Retinal pigment epithelial cell (primary cell): ENCODE results near the gene LGALS12.

ENCODE experiments used
- DNase-seq: peaks from one replicate; pipeline ENCODE4 v3.0.0-alpha.2; 2010; ENCODE audit warnings: low read depth
- H3K4me3 ChIP-seq: 2 replicates; pipeline ENCODE4 v1.5.1; 2011; ENCODE audit warnings: mild to moderate bottlenecking, low read length, control low read depth, moderate library complexity
- TF ChIP-seq, protein P1 (sequence below): conservative IDR thresholded peaks from 2 replicates; pipeline ENCODE4 v1.5.1; 2011; ENCODE audit warnings: low read depth, low read length, control low read depth, inconsistent platforms

LGALS12 gene

DNA sequence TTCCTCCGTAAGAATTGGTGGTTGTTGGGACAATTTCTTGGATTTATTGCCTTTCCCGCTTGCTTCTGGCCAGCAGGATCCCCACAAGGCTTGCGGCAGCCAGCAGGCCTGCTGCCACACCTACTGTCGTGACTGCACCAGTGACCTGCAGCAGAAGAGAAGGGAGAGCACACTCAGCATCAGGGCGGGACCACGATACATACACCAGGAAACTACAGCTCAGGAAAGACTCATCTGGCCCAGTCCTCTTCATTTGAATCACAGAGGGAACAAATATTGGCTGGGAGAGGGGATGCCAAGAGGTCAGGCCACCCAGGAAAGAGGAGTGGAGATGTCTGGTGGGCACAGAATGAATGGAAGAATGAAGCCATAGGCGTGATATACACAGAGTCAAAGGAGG, 47.0 kb downstream of the LGALS12 start:
- TF ChIP-seq, protein P1, sequence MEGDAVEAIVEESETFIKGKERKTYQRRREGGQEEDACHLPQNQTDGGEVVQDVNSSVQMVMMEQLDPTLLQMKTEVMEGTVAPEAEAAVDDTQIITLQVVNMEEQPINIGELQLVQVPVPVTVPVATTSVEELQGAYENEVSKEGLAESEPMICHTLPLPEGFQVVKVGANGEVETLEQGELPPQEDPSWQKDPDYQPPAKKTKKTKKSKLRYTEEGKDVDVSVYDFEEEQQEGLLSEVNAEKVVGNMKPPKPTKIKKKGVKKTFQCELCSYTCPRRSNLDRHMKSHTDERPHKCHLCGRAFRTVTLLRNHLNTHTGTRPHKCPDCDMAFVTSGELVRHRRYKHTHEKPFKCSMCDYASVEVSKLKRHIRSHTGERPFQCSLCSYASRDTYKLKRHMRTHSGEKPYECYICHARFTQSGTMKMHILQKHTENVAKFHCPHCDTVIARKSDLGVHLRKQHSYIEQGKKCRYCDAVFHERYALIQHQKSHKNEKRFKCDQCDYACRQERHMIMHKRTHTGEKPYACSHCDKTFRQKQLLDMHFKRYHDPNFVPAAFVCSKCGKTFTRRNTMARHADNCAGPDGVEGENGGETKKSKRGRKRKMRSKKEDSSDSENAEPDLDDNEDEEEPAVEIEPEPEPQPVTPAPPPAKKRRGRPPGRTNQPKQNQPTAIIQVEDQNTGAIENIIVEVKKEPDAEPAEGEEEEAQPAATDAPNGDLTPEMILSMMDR: no peak
- no peak for DNase-seq
- no peak overlapping the region for H3K4me3 ChIP-seq

DNA sequence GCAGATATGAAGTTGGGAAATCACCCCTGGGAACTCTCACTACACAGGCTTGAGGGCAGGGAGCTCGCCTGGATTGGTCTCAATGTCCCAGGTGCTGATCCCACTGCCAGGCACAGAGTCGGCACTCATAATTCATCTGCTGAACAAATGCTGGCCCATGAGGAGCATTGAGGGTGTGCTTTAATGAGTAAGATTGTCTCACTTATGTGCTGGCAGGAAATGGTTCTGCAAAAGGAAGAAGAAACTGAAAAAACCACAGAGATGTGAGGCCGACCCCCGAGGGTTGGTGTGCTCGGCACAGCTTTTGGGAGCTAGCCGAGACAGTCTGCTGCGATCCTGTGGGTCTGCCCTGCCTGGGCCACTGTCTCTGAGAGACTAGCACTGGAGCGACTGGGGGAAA, 47.9 kb downstream of the LGALS12 start:
- DNase-seq: no peak
- no peak overlapping the region for H3K4me3 ChIP-seq
- TF ChIP-seq, protein P1: no peak

DNA sequence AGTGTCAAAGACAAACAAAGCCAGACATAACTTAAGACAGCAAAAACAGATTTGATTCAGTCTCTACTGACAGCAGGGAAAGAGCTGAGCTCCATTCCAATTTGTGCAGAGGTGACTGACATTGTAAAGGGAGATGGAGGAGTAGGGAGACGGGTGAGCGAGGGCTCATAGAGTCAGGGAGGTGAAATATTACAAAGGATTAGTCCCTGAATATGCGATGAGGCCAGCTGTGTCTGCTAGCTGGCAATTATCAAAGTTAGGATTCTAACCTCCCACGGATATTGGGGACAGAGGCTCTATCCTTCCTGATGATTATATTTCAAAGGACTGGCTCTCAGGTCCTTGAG, 49.0 kb downstream of the LGALS12 start:
- TF ChIP-seq, protein P1: no peak
- H3K4me3 ChIP-seq: no peak overlapping the region
- no peak for DNase-seq

DNA sequence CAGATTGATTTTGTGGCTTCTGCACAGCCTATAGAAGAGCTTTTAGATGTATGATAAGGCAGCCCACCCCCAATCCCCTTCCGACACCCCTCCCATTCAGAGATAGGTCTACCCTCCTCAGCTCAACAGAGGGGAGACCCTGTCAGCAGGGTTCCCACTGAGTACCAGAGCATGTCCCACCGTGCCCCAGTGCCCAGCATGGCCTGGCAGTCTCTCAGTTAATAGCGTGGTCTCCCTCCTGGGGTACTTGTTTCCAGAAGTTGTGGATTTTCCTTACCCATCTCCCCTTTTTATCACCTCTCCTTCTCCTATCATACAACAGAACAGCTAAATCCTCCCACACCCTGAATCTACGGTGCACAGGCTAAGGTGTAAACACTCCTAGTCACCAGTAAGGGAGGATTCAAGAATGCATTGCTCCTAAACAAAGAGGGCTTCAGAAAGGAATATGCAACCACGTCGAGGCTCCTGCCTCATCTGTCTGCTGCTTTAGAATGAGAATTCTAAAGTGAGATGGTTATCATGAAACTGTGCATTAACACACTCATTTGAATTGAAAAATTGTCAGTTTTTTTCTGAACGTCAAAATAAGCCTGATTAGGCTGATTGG, 50.6 kb downstream of the LGALS12 start:
- no peak for DNase-seq
- TF ChIP-seq, protein P1: no peak
- no peak overlapping the region for H3K4me3 ChIP-seq

DNA sequence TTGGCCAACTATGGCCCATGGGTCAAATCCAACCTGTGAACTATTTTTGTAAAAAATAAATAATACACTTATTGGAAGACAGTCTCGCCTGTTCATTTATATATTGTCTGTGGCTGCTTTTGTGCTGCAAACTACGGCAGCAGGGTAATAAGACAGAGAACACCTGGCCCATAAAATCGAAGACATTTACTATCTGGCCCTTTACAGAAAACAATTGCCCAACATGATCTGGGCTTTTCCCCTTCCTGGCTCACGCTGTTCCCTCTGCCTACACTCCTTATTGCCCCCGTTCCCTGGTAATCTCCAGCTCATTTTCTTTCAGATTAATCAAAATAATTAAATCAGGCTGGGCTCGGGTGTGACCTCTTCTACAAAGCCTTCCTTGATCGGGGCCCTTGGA, 51.7 kb downstream of the LGALS12 start:
- no peak overlapping the region for H3K4me3 ChIP-seq
- DNase-seq: no peak
- TF ChIP-seq, protein P1: no peak

DNA sequence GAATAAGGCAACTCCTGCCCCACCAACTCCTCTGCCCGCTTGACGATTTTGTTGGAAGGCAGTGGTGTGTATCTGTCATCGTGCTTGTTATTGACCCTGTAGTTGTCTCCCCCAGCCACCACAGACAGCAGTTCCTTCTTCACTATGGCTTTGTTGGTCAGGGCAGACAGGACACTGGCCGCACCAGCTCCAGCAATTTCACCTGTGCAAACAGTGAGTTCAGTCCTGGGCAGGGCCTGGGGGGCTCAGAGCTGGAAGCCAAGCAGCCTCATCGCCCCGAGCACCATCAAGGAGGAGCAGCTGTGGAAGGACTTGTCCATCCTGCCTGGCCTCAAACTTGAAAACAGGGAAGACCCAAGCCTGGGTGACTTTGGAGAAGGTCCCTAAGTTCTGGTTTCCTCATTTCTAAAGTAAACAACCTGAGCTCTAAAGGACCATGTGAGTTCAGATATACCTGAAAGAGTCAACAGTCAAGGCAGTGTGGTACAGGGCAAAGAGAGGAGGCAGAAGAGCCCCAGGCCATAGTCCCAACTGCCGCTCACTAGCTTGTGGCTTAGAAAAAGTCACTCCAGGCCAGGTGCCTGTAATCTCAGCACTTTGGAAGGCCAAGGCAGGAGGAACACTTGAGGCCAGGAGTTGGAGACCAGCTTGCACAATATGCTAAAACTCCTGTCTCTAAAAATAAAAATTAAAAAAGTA, 52.7 kb downstream of the LGALS12 start:
- no peak overlapping the region for H3K4me3 ChIP-seq
- TF ChIP-seq, protein P1: no peak
- no peak for DNase-seq
